MM.1S (cell line): ENCODE measurements around the gene ROPN1B.

Experiments used
- EZH2 ChIP-seq: fragments of 300-600 bp; sonication (generic); optimal IDR thresholded peaks from 2 replicates; pipeline ENCODE3; 2017; ENCODE audit warnings: low read depth, mild to moderate bottlenecking, antibody characterized with exemption, low read length, mixed read lengths
- EZH2phosphoT487 ChIP-seq: fragments of 300-600 bp; sonication (generic); IDR thresholded peaks from 2 replicates; pipeline ENCODE4 v1.6.1; 2018; ENCODE audit warnings: antibody characterized with exemption, low read length
- TF ChIP-seq, protein P1 (sequence below): fragments of 300-600 bp; sonication (generic); IDR thresholded peaks from 2 replicates; pipeline ENCODE4 v1.5.1; 2016; ENCODE audit warnings: antibody characterized with exemption, low read length, mixed read lengths

DNA sequence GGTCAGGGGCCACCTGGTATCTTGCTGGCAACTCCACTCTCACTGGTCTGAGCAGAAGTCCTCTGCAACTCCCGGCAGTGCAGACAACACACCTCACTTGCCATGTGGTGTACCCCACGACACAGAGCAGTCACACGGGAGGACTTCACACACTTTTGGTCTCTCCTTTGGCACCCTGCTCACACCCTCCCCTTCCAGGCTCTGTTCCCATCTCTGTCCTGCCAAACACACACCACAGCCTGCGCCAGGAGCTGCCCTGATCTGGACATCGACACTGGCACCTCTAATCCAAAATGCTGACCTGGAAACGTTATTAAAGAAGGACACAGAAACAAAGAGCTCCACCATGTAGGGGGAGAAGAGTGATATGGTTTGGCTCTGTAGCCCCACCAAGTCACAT, 57.8 kb downstream of the ROPN1B start:
- TF ChIP-seq, protein P1, sequence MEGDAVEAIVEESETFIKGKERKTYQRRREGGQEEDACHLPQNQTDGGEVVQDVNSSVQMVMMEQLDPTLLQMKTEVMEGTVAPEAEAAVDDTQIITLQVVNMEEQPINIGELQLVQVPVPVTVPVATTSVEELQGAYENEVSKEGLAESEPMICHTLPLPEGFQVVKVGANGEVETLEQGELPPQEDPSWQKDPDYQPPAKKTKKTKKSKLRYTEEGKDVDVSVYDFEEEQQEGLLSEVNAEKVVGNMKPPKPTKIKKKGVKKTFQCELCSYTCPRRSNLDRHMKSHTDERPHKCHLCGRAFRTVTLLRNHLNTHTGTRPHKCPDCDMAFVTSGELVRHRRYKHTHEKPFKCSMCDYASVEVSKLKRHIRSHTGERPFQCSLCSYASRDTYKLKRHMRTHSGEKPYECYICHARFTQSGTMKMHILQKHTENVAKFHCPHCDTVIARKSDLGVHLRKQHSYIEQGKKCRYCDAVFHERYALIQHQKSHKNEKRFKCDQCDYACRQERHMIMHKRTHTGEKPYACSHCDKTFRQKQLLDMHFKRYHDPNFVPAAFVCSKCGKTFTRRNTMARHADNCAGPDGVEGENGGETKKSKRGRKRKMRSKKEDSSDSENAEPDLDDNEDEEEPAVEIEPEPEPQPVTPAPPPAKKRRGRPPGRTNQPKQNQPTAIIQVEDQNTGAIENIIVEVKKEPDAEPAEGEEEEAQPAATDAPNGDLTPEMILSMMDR, result no peak
- no peak for TF ChIP-seq EZH2
- no peak for TF ChIP-seq EZH2phosphoT487
